A673 (cell line): ENCODE measurements around the gene ZSCAN1. TPM values are rescaled to one million over a fixed set of nuclear protein-coding genes. Genes with fewer than 3 reads are reported as not detected.

Source experiments
- BruUV-seq: library from RNA; stranded (reverse); fragments of 400-500 nt; replicated peaks from 2 replicates; lab custom pipeline; 2021; lab: Mats Ljungman, UMichigan
- CTCF ChIA-PET: fragments of 300-600 bp; sonication (Branson Sonifier 250); formaldehyde crosslinking; loops from one replicate; lab custom pipeline; 2022; ENCODE audit warnings: antibody characterized with exemption; lab: Charles Lee
- POLR2A ChIA-PET: fragments of 300-600 bp; sonication (Branson Sonifier 250); formaldehyde crosslinking; loops from one replicate; lab custom pipeline; 2022; ENCODE audit warnings: antibody characterized with exemption; ENCODE audit not compliant: low non-redundant PET; lab: Charles Lee
- DNase-seq: peaks from one replicate; pipeline ENCODE4 v3.0.0-alpha.2; 2015; ENCODE audit warnings: low spot score
- H3K27ac ChIP-seq: fragments of 200-600 bp; sonication (generic); 2 replicates; pipeline ENCODE4 v1.5.1; 2016; ENCODE audit warnings: mixed run types, low read depth, mild to moderate bottlenecking, mixed read lengths, antibody characterized with exemption, low read length; ENCODE audit not compliant: poor library complexity, severe bottlenecking
- H3K27me3 ChIP-seq: fragments of 200-600 bp; sonication (generic); replicated peaks from 2 replicates; pipeline ENCODE4 v1.6.1; 2017; ENCODE audit warnings: mixed run types, low read depth, mild to moderate bottlenecking, mixed read lengths, antibody characterized with exemption, low read length; ENCODE audit not compliant: insufficient read depth, poor library complexity
- H3K36me3 ChIP-seq: fragments of 200-600 bp; sonication (generic); 2 replicates; pipeline ENCODE4 v1.6.1; 2016; ENCODE audit warnings: mixed run types, mild to moderate bottlenecking, mixed read lengths, antibody characterized with exemption, low read length; ENCODE audit not compliant: insufficient read depth, poor library complexity, severe bottlenecking
- H3K4me1 ChIP-seq: fragments of 200-600 bp; sonication (generic); 2 replicates; pipeline ENCODE4 v1.6.1; 2017; ENCODE audit warnings: mixed run types, mild to moderate bottlenecking, mixed read lengths, antibody characterized with exemption, low read length; ENCODE audit not compliant: insufficient read depth, poor library complexity, severe bottlenecking
- H3K4me3 ChIP-seq: fragments of 200-600 bp; sonication (generic); 2 replicates; pipeline ENCODE4 v1.5.1; 2016; ENCODE audit warnings: low read depth, mixed run types, mild to moderate bottlenecking, mixed read lengths, low read length; ENCODE audit not compliant: poor library complexity, severe bottlenecking
- H3K9me3 ChIP-seq: fragments of 200-600 bp; sonication (generic); 2 replicates; pipeline ENCODE4 v1.6.1; 2016; ENCODE audit warnings: mixed run types, low read depth, mild to moderate bottlenecking, mixed read lengths, antibody characterized with exemption, low read length; ENCODE audit not compliant: poor library complexity, severe bottlenecking
- CTCF ChIP-seq: fragments of 300-800, 200-600 bp; sonication (generic); conservative IDR thresholded peaks from 2 replicates; pipeline ENCODE4 v1.5.1; 2017; ENCODE audit warnings: low read depth, mild to moderate bottlenecking, antibody characterized with exemption, low read length, moderate library complexity, mixed read lengths
- EZH2 ChIP-seq: fragments of 200-600 bp; sonication (generic); IDR thresholded peaks from 2 replicates; pipeline ENCODE4 v1.6.1; 2017; ENCODE audit warnings: borderline replicate concordance, low read depth, mild to moderate bottlenecking, mixed read lengths, antibody characterized with exemption, low read length; ENCODE audit not compliant: poor library complexity, severe bottlenecking
- intact Hi-C: fragments of 100-400 bp; cut with micrococcal nuclease; formaldehyde crosslinking; loops from one replicate; pipeline ENCODE4 v1.10.0; 2022; ENCODE audit not compliant: unreplicated experiment
- total RNA-seq: library from RNA; stranded (reverse); gene quantifications from 2 replicates; pipeline ENCODE4 v1.2.3, GENCODE V29; 2021

Gene ZSCAN1
- total RNA-seq, 1 experiment from 2014 or later: 1.4 TPM

DNA sequence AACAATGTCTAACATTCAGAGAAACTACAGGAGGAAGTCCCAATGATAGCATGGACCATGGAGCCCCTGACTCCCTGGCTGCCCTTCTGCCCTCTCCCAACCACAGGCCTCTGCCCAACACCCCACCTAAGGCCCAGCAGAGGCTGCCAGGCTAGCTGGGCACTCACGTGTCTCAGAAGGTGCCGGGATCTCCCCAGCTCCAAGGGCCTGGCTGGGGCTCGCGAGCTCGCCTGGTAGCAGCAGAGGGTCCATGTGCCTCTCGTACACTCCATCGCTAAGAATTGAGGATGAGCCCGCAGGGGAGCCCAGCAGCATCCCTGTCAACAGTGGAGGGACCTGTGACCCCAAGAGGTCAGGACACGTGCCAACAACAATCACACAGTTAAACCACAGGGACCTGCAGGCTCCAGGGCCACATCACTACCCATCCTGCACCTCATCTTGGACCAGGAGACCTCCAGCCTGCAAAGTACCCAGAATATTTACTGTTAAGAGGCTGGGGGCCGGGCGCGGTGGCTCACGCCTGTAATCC lies 54.8 kb downstream of the ZSCAN1 start:
- H3K4me1 ChIP-seq: no peaks in the 10 kb centered on the region
- peaks cover 43% of the 10 kb centered on the region for H3K9me3 ChIP-seq
- intact Hi-C loops: no loop called here
- DNase-seq: no peak
- CTCF ChIA-PET: no interaction called here
- no peak overlapping the region for H3K27ac ChIP-seq
- H3K36me3 ChIP-seq: peaks cover 9% of the 10 kb centered on the region
- H3K27me3 ChIP-seq: no peaks in the 10 kb centered on the region
- TF ChIP-seq EZH2 (no peak), CTCF (no peak)
- H3K4me3 ChIP-seq: no peak overlapping the region
- no TSS peak for BruUV-seq
- POLR2A ChIA-PET: no interaction called here

- Histone ChIP-seq H3K9me3 (peaks cover 34% of the 10 kb centered on the region), H3K4me1 (no peaks in the 10 kb centered on the region), H3K36me3 (peaks cover 5% of the 10 kb centered on the region), H3K27me3 (no peaks in the 10 kb centered on the region), H3K27ac (no peak overlapping the region), H3K4me3 (no peak overlapping the region)
- intact Hi-C loops: no loop called here
- TF ChIP-seq EZH2 (no peak), CTCF (no peak)
- no TSS peak for BruUV-seq
- no peak for DNase-seq
- CTCF ChIA-PET: no interaction called here
- POLR2A ChIA-PET: no interaction called here
Measured at GRCh38 chr19:58089846-58090245, 56.0 kb downstream of the ZSCAN1 start.

DNA sequence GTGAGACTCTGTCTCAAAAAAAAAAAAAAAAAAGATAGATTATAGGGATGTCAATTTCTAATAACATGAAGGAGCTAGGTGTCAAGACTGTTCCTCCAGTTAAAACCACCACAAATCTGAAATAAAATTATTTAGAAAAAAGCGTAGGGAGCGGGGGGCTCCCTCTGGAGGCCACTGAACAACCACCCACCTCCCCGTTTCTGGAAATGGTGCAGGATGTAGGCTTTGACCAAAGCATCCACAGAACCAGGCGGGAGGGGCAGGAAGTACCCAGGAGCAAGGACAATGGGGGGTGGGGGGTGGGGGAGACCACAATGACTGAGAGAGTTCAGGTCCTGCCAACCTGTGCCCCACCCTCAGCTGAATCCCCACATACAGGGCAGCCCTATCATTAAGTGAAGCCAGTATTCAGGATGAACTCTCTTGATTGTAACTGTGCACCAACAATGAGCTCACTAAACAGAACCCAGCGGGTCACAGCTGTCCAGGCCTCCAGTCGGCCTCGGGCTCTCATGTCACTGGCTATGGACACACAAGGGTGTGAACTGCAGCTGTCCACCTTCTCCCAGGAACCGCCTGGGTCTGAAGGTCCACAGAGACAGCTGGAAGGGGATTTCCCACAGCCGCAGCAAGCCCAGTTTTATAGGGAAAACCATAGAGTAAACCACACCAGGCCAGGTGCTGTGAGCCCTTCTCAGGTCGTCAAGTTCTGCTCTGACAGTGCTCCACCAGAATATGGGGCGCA lies 57.6 kb downstream of the ZSCAN1 start:
- intact Hi-C loops: no loop called here
- POLR2A ChIA-PET: interaction anchor here (0.6 to 0.7 kb wide), 2 partner anchors 128 to 160 kb away, joined by 3 read pairs; no protein-coding TSS in a partner anchor
- no peak for DNase-seq
- Histone ChIP-seq H3K4me3 (no peak overlapping the region), H3K9me3 (peaks cover 31% of the 10 kb centered on the region), H3K27me3 (no peaks in the 10 kb centered on the region), H3K27ac (no peak overlapping the region), H3K4me1 (no peaks in the 10 kb centered on the region), H3K36me3 (no peaks in the 10 kb centered on the region)
- no TSS peak for BruUV-seq
- CTCF ChIA-PET: no interaction called here
- TF ChIP-seq EZH2: no peak
- no peak for TF ChIP-seq CTCF
